Transverse colon (tissue), 3 donors: ENCODE data around the gene FBXL2.

Source experiments
- POLR2A ChIP-seq: fragments of 450-650 bp; IDR thresholded peaks from one replicate; pipeline ENCODE4 v1.6.1; 2016; ENCODE audit warnings: antibody characterized with exemption, mild to moderate bottlenecking, moderate library complexity
- TF ChIP-seq, protein P1 (sequence below), 5 experiments: fragments of 200-600 bp in 3 of 5; fragments of 450-650 bp in 2 of 5; sonication (generic) in 3 of 5; IDR thresholded peaks; 1 replicate in 2 of 5; 2 replicates in 3 of 5; pipeline ENCODE4 v1.5.1; 2016 to 2017; ENCODE audit warnings: antibody characterized with exemption in 5 of 5, inconsistent platforms in 3 of 5, mild to moderate bottlenecking in 2 of 5, moderate library complexity in 1 of 5

DNA sequence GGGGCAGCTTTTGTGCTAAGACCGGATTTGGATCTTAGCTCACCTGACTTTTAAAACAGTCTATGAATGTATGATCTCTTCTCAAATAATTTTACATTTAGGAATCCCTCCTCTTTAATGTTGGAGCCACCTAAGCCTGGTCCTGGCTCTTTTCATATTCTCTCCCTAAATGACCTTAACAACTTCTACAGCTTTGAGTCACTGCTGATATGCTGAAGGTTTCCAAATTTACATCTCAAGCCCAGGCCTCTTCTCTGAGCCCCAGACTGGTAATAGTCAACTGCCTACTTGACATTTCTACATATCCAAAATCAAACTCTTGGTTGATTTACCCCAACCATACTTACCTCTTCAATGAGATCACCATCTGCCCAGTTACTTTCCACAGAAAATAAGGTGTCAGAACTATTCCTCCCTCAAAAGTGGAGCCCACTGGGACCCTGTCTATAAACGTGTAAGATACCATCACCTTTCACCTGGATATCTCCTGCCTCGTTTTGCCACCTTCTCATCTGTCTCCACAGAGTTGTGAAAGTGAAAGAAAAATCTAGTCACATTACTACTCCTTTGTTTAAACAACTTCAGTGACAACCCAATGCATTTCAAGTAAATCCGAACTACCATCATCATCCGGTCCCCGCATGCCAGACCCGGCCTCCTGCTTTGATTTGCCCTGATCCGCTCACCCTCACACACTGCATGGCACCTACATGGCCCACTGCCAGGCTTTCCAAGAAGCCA, 114.2 kb downstream of the FBXL2 start:
- TF ChIP-seq, protein P1, sequence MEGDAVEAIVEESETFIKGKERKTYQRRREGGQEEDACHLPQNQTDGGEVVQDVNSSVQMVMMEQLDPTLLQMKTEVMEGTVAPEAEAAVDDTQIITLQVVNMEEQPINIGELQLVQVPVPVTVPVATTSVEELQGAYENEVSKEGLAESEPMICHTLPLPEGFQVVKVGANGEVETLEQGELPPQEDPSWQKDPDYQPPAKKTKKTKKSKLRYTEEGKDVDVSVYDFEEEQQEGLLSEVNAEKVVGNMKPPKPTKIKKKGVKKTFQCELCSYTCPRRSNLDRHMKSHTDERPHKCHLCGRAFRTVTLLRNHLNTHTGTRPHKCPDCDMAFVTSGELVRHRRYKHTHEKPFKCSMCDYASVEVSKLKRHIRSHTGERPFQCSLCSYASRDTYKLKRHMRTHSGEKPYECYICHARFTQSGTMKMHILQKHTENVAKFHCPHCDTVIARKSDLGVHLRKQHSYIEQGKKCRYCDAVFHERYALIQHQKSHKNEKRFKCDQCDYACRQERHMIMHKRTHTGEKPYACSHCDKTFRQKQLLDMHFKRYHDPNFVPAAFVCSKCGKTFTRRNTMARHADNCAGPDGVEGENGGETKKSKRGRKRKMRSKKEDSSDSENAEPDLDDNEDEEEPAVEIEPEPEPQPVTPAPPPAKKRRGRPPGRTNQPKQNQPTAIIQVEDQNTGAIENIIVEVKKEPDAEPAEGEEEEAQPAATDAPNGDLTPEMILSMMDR (IDR thresholded peaks at IDR 0.05): no peak
- no peak for TF ChIP-seq POLR2A
